SK-N-SH (cell line): ENCODE measurements around the gene HBQ1. TPM values are rescaled to one million over a fixed set of nuclear protein-coding genes. Genes with fewer than 3 reads are reported as not detected.

Source experiments
- CTCF ChIA-PET: fragments of 300-600, 350-600 bp; formaldehyde crosslinking; extraction: SDS; loops from one replicate; lab custom pipeline; 2021; lab: Yijun Ruan, JAX
- POLR2A ChIA-PET: fragments of 350-600 bp; sonication (Branson Sonifier 250); formaldehyde crosslinking; extraction: SDS; loops from one replicate; lab custom pipeline; 2020; ENCODE audit warnings: antibody characterized with exemption, inconsistent platforms; lab: Yijun Ruan, JAX
- DNase-seq: peaks from one replicate; pipeline ENCODE4 v3.0.0; 2012
- H2AFZ ChIP-seq: fragments of 200-600 bp; sonication (generic); 2 replicates; pipeline ENCODE4 v1.8.1; 2016; ENCODE audit warnings: antibody characterized with exemption, mild to moderate bottlenecking, low read depth
- H3F3A ChIP-seq: fragments of 200-600 bp; sonication (generic); replicated peaks from 2 replicates; pipeline ENCODE3; 2016; ENCODE audit warnings: antibody characterized with exemption, mild to moderate bottlenecking; ENCODE audit not compliant: insufficient read depth
- H3K27ac ChIP-seq, 2 experiments: fragments of 200-500 bp in 1 of 2; fragments of 200-600 bp in 1 of 2; sonication (Bioruptor generic) in 1 of 2; sonication (generic), shearing (Covaris generic) in 1 of 2; 2 replicates each; pipeline versions ENCODE4 v1.5.1 to v1.6.1; 2014 to 2016; ENCODE audit warnings: low read depth in 2 of 2, inconsistent platforms in 1 of 2, low read length in 1 of 2, mild to moderate bottlenecking in 1 of 2, mixed read lengths in 1 of 2
- H3K27me3 ChIP-seq: fragments of 200-600 bp; sonication (generic), shearing (Covaris generic); 2 replicates; pipeline ENCODE4 v1.6.1; 2016; ENCODE audit warnings: mixed run types; ENCODE audit not compliant: insufficient read depth
- H3K36me3 ChIP-seq, 2 experiments: fragments of 200-500 bp in 1 of 2; fragments of 200-600 bp in 1 of 2; sonication (Bioruptor generic) in 1 of 2; sonication (generic) in 1 of 2; replicated peaks in 1 of 2; 2 replicates each; pipeline versions ENCODE3 to v1.5.1; 2014 to 2016; ENCODE audit warnings: low read length in 1 of 2, mild to moderate bottlenecking in 1 of 2; ENCODE audit not compliant: insufficient read depth in 2 of 2, control insufficient read depth in 1 of 2
- H3K4me1 ChIP-seq, 2 experiments: fragments of 200-500 bp in 1 of 2; fragments of 200-600 bp in 1 of 2; sonication (Bioruptor generic) in 1 of 2; sonication (generic), shearing (Covaris generic) in 1 of 2; 2 replicates each; pipeline versions ENCODE4 v1.5.1 to v1.6.1; 2014 to 2016; ENCODE audit warnings: low read depth in 1 of 2, low read length in 1 of 2, mixed run types in 1 of 2; ENCODE audit not compliant: insufficient read depth in 2 of 2, control insufficient read depth in 1 of 2
- H3K4me2 ChIP-seq: fragments of 200-600 bp; sonication (generic), shearing (Covaris generic); 2 replicates; pipeline ENCODE4 v1.6.1; 2017; ENCODE audit warnings: mixed run types
- H3K4me3 ChIP-seq, 2 experiments: fragments of 200-500 bp in 1 of 2; fragments of 200-600 bp in 1 of 2; sonication (Bioruptor generic) in 1 of 2; sonication (generic), shearing (Covaris generic) in 1 of 2; 2 replicates each; pipeline versions ENCODE4 v1.5.1 to v1.8.1; 2014 to 2016; ENCODE audit warnings: low read depth in 2 of 2, inconsistent platforms in 1 of 2, low read length in 1 of 2, mild to moderate bottlenecking in 1 of 2, mixed read lengths in 1 of 2, moderate library complexity in 1 of 2
- H3K79me2 ChIP-seq: fragments of 200-600 bp; sonication (generic); 2 replicates; pipeline ENCODE4 v1.8.1; 2017; ENCODE audit warnings: mild to moderate bottlenecking; ENCODE audit not compliant: insufficient read depth
- H3K9ac ChIP-seq: fragments of 200-600 bp; sonication (generic); 2 replicates; pipeline ENCODE4 v1.6.1; 2017; ENCODE audit warnings: mixed run types
- H3K9me2 ChIP-seq: fragments of 200-600 bp; sonication (generic); 2 replicates; pipeline ENCODE4 v1.6.1; 2017; ENCODE audit warnings: mixed run types
- H3K9me3 ChIP-seq: fragments of 200-600 bp; sonication (generic); 2 replicates; pipeline ENCODE4 v1.6.1; 2017; ENCODE audit warnings: mixed run types, mild to moderate bottlenecking, moderate library complexity
- H4K20me1 ChIP-seq: fragments of 200-600 bp; sonication (generic); 2 replicates; pipeline ENCODE4 v1.6.1; 2017; ENCODE audit warnings: mild to moderate bottlenecking, mixed run types; ENCODE audit not compliant: insufficient read depth
- EP300 ChIP-seq, 2 experiments: IDR thresholded peaks; 2 replicates each; pipeline versions ENCODE4 v1.4.0 to v1.6.1; 2012; ENCODE audit warnings: borderline replicate concordance in 1 of 2, low read depth in 1 of 2, low read length in 1 of 2
- FOSL2 ChIP-seq: IDR thresholded peaks from 2 replicates; pipeline ENCODE4 v1.4.0; 2012; ENCODE audit warnings: low read depth, mild to moderate bottlenecking, moderate library complexity, borderline replicate concordance
- FOXJ3 ChIP-seq: sonication (generic); formaldehyde crosslinking; IDR thresholded peaks from 2 replicates; pipeline ENCODE4 v1.5.1; 2020; ENCODE audit warnings: mild to moderate bottlenecking, missing genetic modification reagents
- GATA2 ChIP-seq: sonication (generic); formaldehyde crosslinking; IDR thresholded peaks from 2 replicates; pipeline ENCODE4 v1.5.0; 2020; ENCODE audit warnings: mild to moderate bottlenecking, missing genetic modification reagents
- MEF2A ChIP-seq: IDR thresholded peaks from 2 replicates; pipeline ENCODE4 v1.4.0; 2012; ENCODE audit warnings: low read depth, borderline replicate concordance
- NFIC ChIP-seq: IDR thresholded peaks from 2 replicates; pipeline ENCODE4 v1.4.0; 2012; ENCODE audit warnings: borderline replicate concordance
- NRF1 ChIP-seq: IDR thresholded peaks from 2 replicates; pipeline ENCODE4 v1.6.1; 2012; ENCODE audit warnings: low read depth, mild to moderate bottlenecking, low read length
- POLR2AphosphoS5 ChIP-seq: IDR thresholded peaks from 2 replicates; pipeline ENCODE4 v1.6.1; 2012; ENCODE audit warnings: low read depth, low read length
- RAD21 ChIP-seq: IDR thresholded peaks from 2 replicates; pipeline ENCODE4 v1.6.1; 2012; ENCODE audit warnings: mild to moderate bottlenecking, low read length
- REST ChIP-seq: IDR thresholded peaks from 2 replicates; pipeline ENCODE4 v1.6.1; 2012; ENCODE audit warnings: mild to moderate bottlenecking, low read depth, low read length, moderate library complexity
- RFX5 ChIP-seq: IDR thresholded peaks from 2 replicates; pipeline ENCODE4 v1.6.1; 2012; ENCODE audit warnings: mild to moderate bottlenecking, improper control_type of control experiment, low read length
- RXRA ChIP-seq: IDR thresholded peaks from 2 replicates; pipeline ENCODE4 v1.4.0; 2012; ENCODE audit warnings: low read depth, mild to moderate bottlenecking, borderline replicate concordance
- SMC3 ChIP-seq: IDR thresholded peaks from 2 replicates; pipeline ENCODE4 v1.6.1; 2012; ENCODE audit warnings: low read depth, low read length, improper control_type of control experiment
- TAF1 ChIP-seq: IDR thresholded peaks from 2 replicates; pipeline ENCODE4 v1.6.1; 2012; ENCODE audit warnings: low read depth, mild to moderate bottlenecking, low read length, moderate library complexity, borderline replicate concordance
- TCF12 ChIP-seq: IDR thresholded peaks from 2 replicates; pipeline ENCODE4 v1.4.0; 2012
- TEAD4 ChIP-seq: IDR thresholded peaks from 2 replicates; pipeline ENCODE4 v1.4.0; 2012; ENCODE audit warnings: mild to moderate bottlenecking, borderline replicate concordance; ENCODE audit not compliant: insufficient read depth
- USF1 ChIP-seq: IDR thresholded peaks from 2 replicates; pipeline ENCODE4 v1.4.0; 2012; ENCODE audit warnings: low read depth, borderline replicate concordance
- YY1 ChIP-seq: IDR thresholded peaks from 2 replicates; pipeline ENCODE4 v1.4.0; 2012; ENCODE audit warnings: low read depth, mild to moderate bottlenecking
- WGBS: methylation state at CpG from one replicate; pipeline ENCODE4 v1.1.6; 2017; ENCODE audit warnings: low lambda C conversion rate; 5-methylcytosine and 5-hydroxymethylcytosine counted together
- polyA plus RNA-seq, 3 experiments: library from polyadenylated mRNA; depleted of rRNA; stranded (reverse); fragments of >200 nt; gene quantifications; 2 replicates each; pipeline ENCODE4 v1.2.3, GENCODE V29; 2012
- TF ChIP-seq, protein P1 (sequence below): fragments of 200-600 bp; sonication (generic); IDR thresholded peaks from 2 replicates; pipeline ENCODE4 v1.6.1; 2017; ENCODE audit warnings: antibody characterized with exemption, mild to moderate bottlenecking, moderate library complexity

Gene HBQ1
- polyA plus RNA-seq, 1 of the 3 experiments (the other 2 are of a cell fraction), result 5.2 TPM

- 97% methylated on average over 11 of the region's 11 CpGs for WGBS
- peaks cover 9% of the 10 kb centered on the region; the same call in 1 of the 2 replicates for H4K20me1 ChIP-seq
- no peaks in the 10 kb centered on the region for H3K9me2 ChIP-seq
- H3F3A ChIP-seq, result peaks cover 13% of the 10 kb centered on the region
- no peaks in the 10 kb centered on the region for H3K9me3 ChIP-seq
- H3K27me3 ChIP-seq, result no peaks in the 10 kb centered on the region
- CTCF ChIA-PET, result interaction anchor here (0.6 to 4.9 kb wide), 5 partner anchors 11 to 127 kb away, joined by 3 to 44 read pairs (median 5); partner anchors contain the start of gene HBQ1
- H3K79me2 ChIP-seq, result peaks cover 7% of the 10 kb centered on the region; the same call in 1 of the 2 replicates
- H3K36me3 ChIP-seq, result peaks cover 43 to 58% of the 10 kb centered on the region in 2 experiments
- H3K9ac ChIP-seq, result no peak overlapping the region
- no peak overlapping the region for H3K4me2 ChIP-seq
- TF ChIP-seq TAF1 (no peak), FOSL2 (no peak), MEF2A (no peak), RAD21 (no peak), NFIC (no peak), YY1 (no peak), POLR2AphosphoS5 (no peak), FOXJ3 (CRISPR knock-in tag) (no peak), TEAD4 (no peak), RXRA (no peak), GATA2 (CRISPR knock-in tag) (no peak), NRF1 (no peak), REST (no peak), USF1 (no peak), SMC3 (no peak), RFX5 (no peak), EP300 (IDR thresholded peaks at IDR 0.05; ENCODE audit: borderline replicate concordance in 1 of 2, low read depth in 1 of 2, low read length in 1 of 2) (no peak), TCF12 (no peak)
- TF ChIP-seq, protein P1, sequence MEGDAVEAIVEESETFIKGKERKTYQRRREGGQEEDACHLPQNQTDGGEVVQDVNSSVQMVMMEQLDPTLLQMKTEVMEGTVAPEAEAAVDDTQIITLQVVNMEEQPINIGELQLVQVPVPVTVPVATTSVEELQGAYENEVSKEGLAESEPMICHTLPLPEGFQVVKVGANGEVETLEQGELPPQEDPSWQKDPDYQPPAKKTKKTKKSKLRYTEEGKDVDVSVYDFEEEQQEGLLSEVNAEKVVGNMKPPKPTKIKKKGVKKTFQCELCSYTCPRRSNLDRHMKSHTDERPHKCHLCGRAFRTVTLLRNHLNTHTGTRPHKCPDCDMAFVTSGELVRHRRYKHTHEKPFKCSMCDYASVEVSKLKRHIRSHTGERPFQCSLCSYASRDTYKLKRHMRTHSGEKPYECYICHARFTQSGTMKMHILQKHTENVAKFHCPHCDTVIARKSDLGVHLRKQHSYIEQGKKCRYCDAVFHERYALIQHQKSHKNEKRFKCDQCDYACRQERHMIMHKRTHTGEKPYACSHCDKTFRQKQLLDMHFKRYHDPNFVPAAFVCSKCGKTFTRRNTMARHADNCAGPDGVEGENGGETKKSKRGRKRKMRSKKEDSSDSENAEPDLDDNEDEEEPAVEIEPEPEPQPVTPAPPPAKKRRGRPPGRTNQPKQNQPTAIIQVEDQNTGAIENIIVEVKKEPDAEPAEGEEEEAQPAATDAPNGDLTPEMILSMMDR, result no peak
- TF ChIP-seq, all 33 proteins: peak for 0
- Histone ChIP-seq H3K4me1 (no peaks in the 10 kb centered on the region), H2AFZ (no peak overlapping the region), H3K4me3 (no peak overlapping the region), H3K27ac (no peak overlapping the region)
- POLR2A ChIA-PET, result no interaction called here
- no peak for DNase-seq
Measured at GRCh38 chr16:192686-193085, 12.4 kb downstream of the HBQ1 start.
